DOHH2 (cell line): Measurements from ENCODE around the gene OSBPL3.

Experiments
- CTCF ChIP-seq: fragments of 200-600 bp; sonication (generic); IDR thresholded peaks from one replicate; pipeline ENCODE4 v1.5.1; 2014; ENCODE audit warnings: antibody characterized with exemption, mild to moderate bottlenecking, low read depth, low read length; ENCODE audit not compliant: poor library complexity, severe bottlenecking
- EZH2phosphoT487 ChIP-seq: fragments of 200-600 bp; sonication (generic); IDR thresholded peaks from 2 replicates; pipeline ENCODE4 v1.6.1; 2017; ENCODE audit warnings: borderline replicate concordance, mild to moderate bottlenecking, antibody characterized with exemption, low read length, moderate library complexity, mixed read lengths

GRCh38 chr7:24881623-24882022, 98.4 kb downstream of the OSBPL3 start:
- TF ChIP-seq CTCF (no peak), EZH2phosphoT487 (no peak)
